Right lobe of liver (tissue), 6 donors: ENCODE data around the gene NANOS3. TPM values are rescaled to one million over a fixed set of nuclear protein-coding genes. Genes with fewer than 3 reads are reported as not detected.

Experiments used
- ATAC-seq, 4 donors: fragments of 200-7000 bp; cut with Tn5 transposase; one replicate each; pipeline ENCODE4 v1.9.1; 2020; ENCODE audit warnings: mild to moderate bottlenecking in 4 of 4, moderate library complexity in 4 of 4
- DNase-seq, 3 donors: peaks; one replicate each; pipeline ENCODE4 v3.0.0-alpha.2; 2020
- H3K27ac ChIP-seq, 3 donors: fragments of 200-600 bp; one replicate each; pipeline ENCODE4 v1.8.0; 2022
- H3K27me3 ChIP-seq, 2 donors: fragments of 200-600 bp; one replicate each; pipeline ENCODE4 v1.8.0; 2022
- H3K36me3 ChIP-seq, 4 donors: fragments of 200-600 bp; sonication (generic) in 1 of 4; one replicate each; pipeline versions ENCODE4 v1.5.1 to v1.8.0; 2017 to 2022; ENCODE audit warnings: control low read depth in 1 of 4
- H3K4me1 ChIP-seq, 4 donors: fragments of 200-600 bp; sonication (generic) in 1 of 4; one replicate each; pipeline versions ENCODE4 v1.5.1 to v1.8.0; 2017 to 2022; ENCODE audit warnings: control low read depth in 1 of 4
- H3K4me3 ChIP-seq, 3 donors: fragments of 200-600 bp; one replicate each; pipeline ENCODE4 v1.8.0; 2022
- H3K9me3 ChIP-seq, 4 donors: fragments of 200-600 bp; sonication (generic) in 1 of 4; one replicate each; pipeline versions ENCODE4 v1.5.1 to v1.8.0; 2017 to 2022; ENCODE audit warnings: control low read depth in 1 of 4
- CTCF ChIP-seq, 4 donors: fragments of 200-600 bp in 3 of 4; fragments of 450-650 bp in 1 of 4; IDR thresholded peaks; one replicate each; pipeline versions ENCODE4 v1.5.1 to v1.8.0; 2016 to 2022; ENCODE audit warnings: antibody characterized with exemption in 4 of 4, mild to moderate bottlenecking in 2 of 4
- POLR2A ChIP-seq: fragments of 450-650 bp; IDR thresholded peaks from one replicate; pipeline ENCODE4 v1.6.1; 2017; ENCODE audit warnings: antibody characterized with exemption, mild to moderate bottlenecking
- WGBS: methylation state at CpG from one replicate; pipeline ENCODE4 v1.1.6; 2018; ENCODE audit warnings: low coverage, low lambda C conversion rate; ENCODE audit not compliant: insufficient coverage; ENCODE audit errors: missing lambda C conversion rate; 5-methylcytosine and 5-hydroxymethylcytosine counted together
- intact Hi-C, 2 donors: fragments of 100-400 bp; cut with DNase I; formaldehyde crosslinking; loops; one replicate each; pipeline versions ENCODE4 v1.11.2 to v1.14.1; 2022
- total RNA-seq, 6 experiments: library from RNA; depleted of rRNA in 2 of 6; stranded (reverse); fragments of >200 nt in 2 of 6; fragmentation: NEBNext Ultra II Directional in 3 of 6; extraction: Animal tissue kit (Norgen Biotek cat#: 25700) in 3 of 6; gene quantifications; one replicate each; pipeline versions ENCODE4 v1.1.0 to v1.2.4, GENCODE V29; 2016 to 2023
- donor health status: DM: no; HTN: yes; CAD: no.
- donor health status: DM: no; HTN: no; CAD: no.
- donor health status: DM: no; HTN: no; CAD: no.
- donor health status: DM: no; HTN: yes; CAD: no.
- donor health status: DM: no; HTN: yes; CAD: no.

The NANOS3 gene
- total RNA-seq, 6 experiments from 2014 or later, result not detected

DNA sequence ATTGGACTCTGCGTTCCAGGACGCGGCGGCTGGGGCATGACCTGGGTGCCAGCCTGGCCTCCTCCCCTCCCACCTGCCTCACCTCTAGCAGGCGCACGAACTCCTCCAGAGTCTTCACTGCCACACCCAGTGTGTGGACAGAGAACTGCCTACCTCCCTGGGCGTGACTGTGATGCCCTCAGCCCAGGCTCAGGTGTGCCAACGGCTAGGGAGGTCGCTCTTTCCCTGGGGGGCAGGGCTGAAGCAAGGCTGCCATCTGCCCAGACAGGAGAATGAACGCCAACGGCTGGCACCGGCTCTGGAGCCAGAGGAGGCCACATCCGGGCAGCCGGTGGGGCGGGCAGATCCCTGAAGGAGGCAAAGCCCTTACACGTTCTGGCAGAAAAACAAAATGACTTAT is 11.3 kb downstream of the NANOS3 start:
- ATAC-seq, result no peak
- Histone ChIP-seq H3K27me3 (no peaks in the 10 kb centered on the region), H3K9me3 (no peaks in the 10 kb centered on the region), H3K4me3 (no peak overlapping the region), H3K4me1 (no peaks in the 10 kb centered on the region), H3K27ac (no peak overlapping the region), H3K36me3 (no peaks in the 10 kb centered on the region)
- intact Hi-C loops, result loop anchor here (10.0 kb wide), 2 partner anchors 157 to 167 kb away; no protein-coding TSS in a partner anchor
- 77% methylated on average over 10 of the region's 16 CpGs for WGBS
- DNase-seq, result peak in 1 of 3 donors; percentile 74
- TF ChIP-seq CTCF (IDR thresholded peaks at IDR 0.05), result no peak
- no peak for TF ChIP-seq POLR2A

DNA sequence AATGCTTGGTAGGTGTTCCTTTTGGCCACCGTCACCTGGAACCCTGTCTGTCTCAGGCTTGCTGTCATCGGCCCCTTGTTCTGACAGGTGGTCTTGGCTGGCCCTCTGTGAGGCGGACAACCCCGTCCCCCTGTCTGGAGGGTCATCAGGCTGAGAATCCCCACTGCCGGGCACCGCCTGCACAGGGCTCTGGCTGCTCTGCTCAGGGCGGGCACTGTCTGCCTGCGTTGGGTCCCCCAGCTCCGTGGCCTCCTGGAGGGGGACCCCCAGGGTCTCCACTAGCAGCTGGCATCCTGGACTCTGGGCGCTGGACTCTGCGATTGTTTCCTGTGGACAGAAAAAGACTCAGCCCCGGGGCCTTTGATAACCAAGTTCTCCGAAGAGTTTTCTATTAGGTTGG is 13.2 kb downstream of the NANOS3 start:
- H3K4me1 ChIP-seq, result no peaks in the 10 kb centered on the region
- TF ChIP-seq POLR2A, result no peak
- no peak for TF ChIP-seq CTCF (IDR thresholded peaks at IDR 0.05)
- no peaks in the 10 kb centered on the region for H3K27me3 ChIP-seq
- no peaks in the 10 kb centered on the region for H3K9me3 ChIP-seq
- DNase-seq (no peak), ATAC-seq (peak in 1 of 4 donors; percentile 17)
- intact Hi-C loops, result no loop called here
- no peak overlapping the region for H3K4me3 ChIP-seq
- no peaks in the 10 kb centered on the region for H3K36me3 ChIP-seq
- H3K27ac ChIP-seq, result no peak overlapping the region
- WGBS, result 100% methylated on average over 2 of the region's 13 CpGs

DNA sequence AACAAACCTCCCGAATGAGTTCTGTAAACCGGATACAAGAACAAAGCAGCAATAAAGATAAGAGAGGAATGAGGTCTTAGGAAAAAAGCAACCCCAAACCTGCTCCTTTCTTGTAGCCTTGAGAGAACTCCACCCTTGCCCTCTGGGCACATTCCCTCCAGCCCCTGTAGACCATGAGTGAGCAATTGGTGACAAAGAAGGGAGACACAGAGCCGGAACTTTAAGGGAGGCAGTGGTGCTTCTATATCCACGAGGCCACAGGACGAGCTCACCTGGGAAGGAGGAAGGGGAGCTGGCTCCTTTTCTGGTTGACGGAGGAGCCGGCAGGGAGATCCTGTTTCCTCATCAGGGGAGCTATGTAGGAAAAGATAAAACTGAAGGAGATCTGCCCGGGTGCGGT is 15.9 kb downstream of the NANOS3 start:
- DNase-seq, result no peak
- no peaks in the 10 kb centered on the region for H3K27me3 ChIP-seq
- H3K9me3 ChIP-seq, result no peaks in the 10 kb centered on the region
- intact Hi-C loops, result no loop called here
- WGBS, result 72% methylated on average over 9 of the region's 9 CpGs
- no peak overlapping the region for H3K4me3 ChIP-seq
- ATAC-seq, result no peak
- TF ChIP-seq POLR2A (no peak), CTCF (IDR thresholded peaks at IDR 0.05) (no peak)
- H3K36me3 ChIP-seq, result no peaks in the 10 kb centered on the region
- H3K27ac ChIP-seq, result no peak overlapping the region
- H3K4me1 ChIP-seq, result no peaks in the 10 kb centered on the region

GRCh38 chr19:13894552-13894951 is 17.6 kb downstream of the NANOS3 start:
- Histone ChIP-seq H3K27ac (no peak overlapping the region), H3K4me1 (peaks cover 0 to 9% (median 0%) of the 10 kb centered on the region in 4 donors), H3K27me3 (no peaks in the 10 kb centered on the region), H3K4me3 (no peak overlapping the region), H3K36me3 (no peaks in the 10 kb centered on the region), H3K9me3 (no peaks in the 10 kb centered on the region)
- TF ChIP-seq POLR2A (no peak), CTCF (IDR thresholded peaks at IDR 0.05) (no peak)
- intact Hi-C loops, result no loop called here
- DNase-seq, result no peak
- ATAC-seq, result no peak
- 87% methylated on average over 5 of the region's 5 CpGs for WGBS

DNA sequence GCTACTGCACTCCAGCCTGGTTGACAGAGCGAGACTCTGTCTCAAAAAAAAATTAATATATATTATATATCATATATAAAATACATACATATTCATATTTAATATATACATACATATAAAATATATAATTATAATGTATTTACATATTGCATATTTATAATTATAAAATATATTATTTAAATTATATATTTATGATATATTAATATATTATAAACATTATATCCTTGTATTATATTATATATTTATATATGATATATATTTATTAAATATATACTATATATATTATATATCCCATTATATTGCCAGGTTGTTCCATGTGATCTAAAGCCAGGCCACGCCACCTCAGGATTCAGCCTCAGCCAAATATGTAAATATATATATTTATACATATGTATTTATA is 19.3 kb downstream of the NANOS3 start:
- Histone ChIP-seq H3K36me3 (no peaks in the 10 kb centered on the region), H3K9me3 (no peaks in the 10 kb centered on the region), H3K4me3 (no peak overlapping the region), H3K27me3 (no peaks in the 10 kb centered on the region), H3K4me1 (peaks cover 0 to 13% (median 0%) of the 10 kb centered on the region in 4 donors), H3K27ac (no peak overlapping the region)
- intact Hi-C loops, result no loop called here
- TF ChIP-seq POLR2A, result no peak
- TF ChIP-seq CTCF (IDR thresholded peaks at IDR 0.05), result no peak
- DNase-seq (no peak), ATAC-seq (no peak)
- WGBS, result 95% methylated on average over 2 of the region's 2 CpGs
